GM12892 (cell line): Measurements from ENCODE around the gene CTBP2.

Source experiments
- POLR2A ChIP-seq: IDR thresholded peaks from 2 replicates; pipeline ENCODE4 v1.6.1; 2011; ENCODE audit warnings: low read depth, low read length, control low read depth
- POLR2AphosphoS5 ChIP-seq: IDR thresholded peaks from 2 replicates; pipeline ENCODE4 v1.6.1; 2011; ENCODE audit warnings: low read depth, low read length, control low read depth
- TAF1 ChIP-seq: IDR thresholded peaks from 2 replicates; pipeline ENCODE4 v1.6.1; 2011; ENCODE audit warnings: low read depth, mild to moderate bottlenecking, control low read depth, low read length, borderline replicate concordance

DNA sequence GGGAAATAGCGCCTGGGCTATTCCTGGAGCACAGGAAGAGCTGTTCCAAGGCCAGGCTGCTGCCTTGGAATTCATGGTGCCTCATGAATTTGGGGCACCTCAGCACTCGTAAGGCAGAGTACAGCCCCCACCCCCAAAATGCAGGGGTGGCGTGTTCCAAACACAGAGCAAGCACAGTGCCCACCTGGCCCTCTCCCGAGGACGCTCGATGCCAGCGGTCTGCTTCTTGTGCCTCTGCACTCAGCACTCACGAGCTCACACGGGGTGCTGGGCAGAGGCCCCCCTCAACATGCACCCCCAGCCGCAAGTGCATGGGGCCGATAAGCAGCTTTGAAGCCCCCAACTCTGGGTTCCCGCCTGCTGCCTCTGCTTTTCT is 158.3 kb downstream of the CTBP2 start:
- TF ChIP-seq POLR2AphosphoS5: no peak
- TF ChIP-seq TAF1: no peak
- no peak for TF ChIP-seq POLR2A
